Panc1 (cell line): Measurements from ENCODE around the gene SH2B2. TPM values are rescaled to one million over a fixed set of nuclear protein-coding genes. Genes with fewer than 3 reads are reported as not detected.

Experiments used
- ATAC-seq: fragments of 200-7000 bp; cut with Tn5 transposase; 2 replicates; pipeline ENCODE4 v1.9.1; 2020; ENCODE audit warnings: mild to moderate bottlenecking, moderate library complexity
- BruUV-seq: library from RNA; stranded (reverse); fragments of 400-500 nt; replicated peaks from 2 replicates; lab custom pipeline; 2021; lab: Mats Ljungman, UMichigan
- CTCF ChIA-PET: fragments of 300-600 bp; sonication (Branson Sonifier 250); formaldehyde crosslinking; loops from one replicate; lab custom pipeline; 2022; ENCODE audit warnings: antibody characterized with exemption; lab: Charles Lee
- POLR2A ChIA-PET: fragments of 300-600 bp; sonication (Branson Sonifier 250); formaldehyde crosslinking; loops from one replicate; lab custom pipeline; 2022; ENCODE audit warnings: antibody characterized with exemption; lab: Charles Lee
- DNase-seq: peaks from one replicate; pipeline ENCODE4 v3.0.0-alpha.2; 2010; ENCODE audit warnings: low read depth, low spot score
- H3K27ac ChIP-seq: 2 replicates; pipeline ENCODE4 v1.5.1; 2011; ENCODE audit warnings: mild to moderate bottlenecking, low read length, inconsistent platforms
- H3K27me3 ChIP-seq: fragments of 200-500 bp; sonication (Bioruptor generic); 2 replicates; pipeline ENCODE4 v1.6.0; 2014; ENCODE audit warnings: low read length, inconsistent platforms; ENCODE audit not compliant: control insufficient read depth, insufficient read depth
- H3K36me3 ChIP-seq: fragments of 200-500 bp; sonication (Bioruptor generic); 2 replicates; pipeline ENCODE4 v1.5.1; 2014; ENCODE audit warnings: inconsistent platforms, mild to moderate bottlenecking, low read length, moderate library complexity; ENCODE audit not compliant: control insufficient read depth, insufficient read depth
- H3K4me1 ChIP-seq: 2 replicates; pipeline ENCODE4 v1.5.1; 2011; ENCODE audit warnings: inconsistent platforms, mild to moderate bottlenecking, low read length, moderate library complexity; ENCODE audit not compliant: control insufficient read depth, insufficient read depth
- H3K4me3 ChIP-seq, 2 experiments: 2 replicates each; pipeline ENCODE4 v1.5.1; 2011 to 2012; ENCODE audit warnings: low read depth in 2 of 2, low read length in 2 of 2, mild to moderate bottlenecking in 2 of 2, inconsistent platforms in 1 of 2, moderate library complexity in 1 of 2
- H3K9me3 ChIP-seq: fragments of 200-500 bp; sonication (Bioruptor generic); 2 replicates; pipeline ENCODE4 v1.5.1; 2014; ENCODE audit warnings: low read depth, mild to moderate bottlenecking, inconsistent platforms, low read length, moderate library complexity; ENCODE audit not compliant: control insufficient read depth, insufficient read depth
- POLR2AphosphoS5 ChIP-seq: IDR thresholded peaks from 2 replicates; pipeline ENCODE4 v1.6.1; 2012; ENCODE audit warnings: mild to moderate bottlenecking, low read depth, low read length, moderate library complexity
- SIN3A ChIP-seq: IDR thresholded peaks from 2 replicates; pipeline ENCODE4 v1.6.1; 2012; ENCODE audit warnings: low read depth, mild to moderate bottlenecking, low read length, moderate library complexity, borderline replicate concordance; ENCODE audit not compliant: insufficient read depth
- TCF7L2 ChIP-seq: IDR thresholded peaks from 2 replicates; pipeline ENCODE4 v1.6.1; 2011; ENCODE audit warnings: mild to moderate bottlenecking, low read depth, low read length, inconsistent platforms
- in situ Hi-C: cut with HindIII; loops from 2 replicates; pipeline ENCODE4 v1.10.0; 2016; ENCODE audit warnings: low sequenced_read_pairs, low pct_unique_long_range_greater_than_20kb
- intact Hi-C: fragments of 100-400 bp; cut with micrococcal nuclease; formaldehyde crosslinking; loops from one replicate; pipeline ENCODE4 v1.10.0; 2022; ENCODE audit not compliant: unreplicated experiment
- total RNA-seq: library from RNA; stranded (reverse); gene quantifications from one replicate; pipeline ENCODE4 v1.2.1, GENCODE V29; 2021; ENCODE audit not compliant: unreplicated experiment
- TF ChIP-seq, protein P1 (sequence below), 2 experiments: IDR thresholded peaks; 2 replicates each; pipeline ENCODE4 v1.6.1; 2011 to 2012; ENCODE audit warnings: low read depth in 2 of 2, control low read depth in 1 of 2, low read length in 1 of 2, mild to moderate bottlenecking in 1 of 2, moderate library complexity in 1 of 2; ENCODE audit not compliant: insufficient read depth in 1 of 2
- TF ChIP-seq, protein P2 (sequence below): fragments of 450-650 bp; IDR thresholded peaks from 2 replicates; pipeline ENCODE4 v1.5.1; 2017; ENCODE audit warnings: mild to moderate bottlenecking

SH2B2 gene
- total RNA-seq, 1 experiment from 2014 or later: 2.8 TPM

DNA sequence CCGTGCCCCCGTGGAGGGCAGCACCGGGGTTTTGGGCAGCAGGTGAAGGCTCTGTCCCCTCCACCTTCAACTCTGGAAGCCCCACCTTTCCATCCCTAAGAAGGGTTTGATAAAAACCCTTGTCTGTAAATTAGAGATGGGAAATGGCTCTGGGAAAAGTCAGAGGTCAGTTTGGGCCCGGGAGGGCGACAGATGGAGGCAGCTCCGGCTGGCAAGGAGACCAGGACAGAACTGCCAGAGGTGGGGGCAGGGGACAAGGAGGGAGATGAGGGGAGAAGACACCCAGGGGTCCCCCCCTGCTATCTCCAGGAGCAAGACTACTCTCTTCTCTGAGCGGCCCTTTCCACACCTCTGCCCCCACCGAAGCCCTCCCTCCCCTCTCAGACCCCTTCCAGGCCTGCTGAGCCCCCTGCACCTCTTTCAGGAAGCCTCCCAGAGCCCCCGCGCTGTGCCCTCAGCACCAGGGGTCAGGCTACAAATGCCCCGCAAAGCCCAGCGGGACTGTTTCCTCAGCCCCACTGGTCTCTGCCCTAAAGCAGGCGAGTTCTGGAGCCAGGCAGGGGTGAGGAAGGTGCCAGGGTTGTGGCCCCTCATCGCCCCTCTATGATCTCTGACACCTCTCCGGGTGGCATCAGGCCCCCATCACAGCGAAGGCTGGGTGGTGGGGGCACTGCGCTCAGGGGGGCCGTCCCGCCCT is 980 bp upstream of the SH2B2 start:
- TF ChIP-seq SIN3A (no peak), TCF7L2 (no peak), POLR2AphosphoS5 (no peak)
- TF ChIP-seq, protein P1, sequence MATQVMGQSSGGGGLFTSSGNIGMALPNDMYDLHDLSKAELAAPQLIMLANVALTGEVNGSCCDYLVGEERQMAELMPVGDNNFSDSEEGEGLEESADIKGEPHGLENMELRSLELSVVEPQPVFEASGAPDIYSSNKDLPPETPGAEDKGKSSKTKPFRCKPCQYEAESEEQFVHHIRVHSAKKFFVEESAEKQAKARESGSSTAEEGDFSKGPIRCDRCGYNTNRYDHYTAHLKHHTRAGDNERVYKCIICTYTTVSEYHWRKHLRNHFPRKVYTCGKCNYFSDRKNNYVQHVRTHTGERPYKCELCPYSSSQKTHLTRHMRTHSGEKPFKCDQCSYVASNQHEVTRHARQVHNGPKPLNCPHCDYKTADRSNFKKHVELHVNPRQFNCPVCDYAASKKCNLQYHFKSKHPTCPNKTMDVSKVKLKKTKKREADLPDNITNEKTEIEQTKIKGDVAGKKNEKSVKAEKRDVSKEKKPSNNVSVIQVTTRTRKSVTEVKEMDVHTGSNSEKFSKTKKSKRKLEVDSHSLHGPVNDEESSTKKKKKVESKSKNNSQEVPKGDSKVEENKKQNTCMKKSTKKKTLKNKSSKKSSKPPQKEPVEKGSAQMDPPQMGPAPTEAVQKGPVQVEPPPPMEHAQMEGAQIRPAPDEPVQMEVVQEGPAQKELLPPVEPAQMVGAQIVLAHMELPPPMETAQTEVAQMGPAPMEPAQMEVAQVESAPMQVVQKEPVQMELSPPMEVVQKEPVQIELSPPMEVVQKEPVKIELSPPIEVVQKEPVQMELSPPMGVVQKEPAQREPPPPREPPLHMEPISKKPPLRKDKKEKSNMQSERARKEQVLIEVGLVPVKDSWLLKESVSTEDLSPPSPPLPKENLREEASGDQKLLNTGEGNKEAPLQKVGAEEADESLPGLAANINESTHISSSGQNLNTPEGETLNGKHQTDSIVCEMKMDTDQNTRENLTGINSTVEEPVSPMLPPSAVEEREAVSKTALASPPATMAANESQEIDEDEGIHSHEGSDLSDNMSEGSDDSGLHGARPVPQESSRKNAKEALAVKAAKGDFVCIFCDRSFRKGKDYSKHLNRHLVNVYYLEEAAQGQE (IDR thresholded peaks at IDR 0.05; ENCODE audit: insufficient read depth in 1 of 2, low read depth in 2 of 2, low read length in 1 of 2): no peak
- TF ChIP-seq, protein P2, sequence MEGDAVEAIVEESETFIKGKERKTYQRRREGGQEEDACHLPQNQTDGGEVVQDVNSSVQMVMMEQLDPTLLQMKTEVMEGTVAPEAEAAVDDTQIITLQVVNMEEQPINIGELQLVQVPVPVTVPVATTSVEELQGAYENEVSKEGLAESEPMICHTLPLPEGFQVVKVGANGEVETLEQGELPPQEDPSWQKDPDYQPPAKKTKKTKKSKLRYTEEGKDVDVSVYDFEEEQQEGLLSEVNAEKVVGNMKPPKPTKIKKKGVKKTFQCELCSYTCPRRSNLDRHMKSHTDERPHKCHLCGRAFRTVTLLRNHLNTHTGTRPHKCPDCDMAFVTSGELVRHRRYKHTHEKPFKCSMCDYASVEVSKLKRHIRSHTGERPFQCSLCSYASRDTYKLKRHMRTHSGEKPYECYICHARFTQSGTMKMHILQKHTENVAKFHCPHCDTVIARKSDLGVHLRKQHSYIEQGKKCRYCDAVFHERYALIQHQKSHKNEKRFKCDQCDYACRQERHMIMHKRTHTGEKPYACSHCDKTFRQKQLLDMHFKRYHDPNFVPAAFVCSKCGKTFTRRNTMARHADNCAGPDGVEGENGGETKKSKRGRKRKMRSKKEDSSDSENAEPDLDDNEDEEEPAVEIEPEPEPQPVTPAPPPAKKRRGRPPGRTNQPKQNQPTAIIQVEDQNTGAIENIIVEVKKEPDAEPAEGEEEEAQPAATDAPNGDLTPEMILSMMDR: no peak
- Histone ChIP-seq H3K9me3 (no peaks in the 10 kb centered on the region), H3K27me3 (no peaks in the 10 kb centered on the region), H3K27ac (peak overlapping the region; percentile 61; the same call in 1 of the 2 replicates), H3K36me3 (no peaks in the 10 kb centered on the region), H3K4me3 (peak overlapping the region; percentile 57 to 68), H3K4me1 (no peaks in the 10 kb centered on the region)
- CTCF ChIA-PET: no interaction called here
- intact Hi-C loops (no loop called here), in situ Hi-C loops (loop anchor here (10.0 kb wide), 1 partner anchor 129 kb away; no protein-coding TSS in a partner anchor)
- no TSS peak for BruUV-seq
- DNase-seq (no peak), ATAC-seq (no peak)
- POLR2A ChIA-PET: no interaction called here

DNA sequence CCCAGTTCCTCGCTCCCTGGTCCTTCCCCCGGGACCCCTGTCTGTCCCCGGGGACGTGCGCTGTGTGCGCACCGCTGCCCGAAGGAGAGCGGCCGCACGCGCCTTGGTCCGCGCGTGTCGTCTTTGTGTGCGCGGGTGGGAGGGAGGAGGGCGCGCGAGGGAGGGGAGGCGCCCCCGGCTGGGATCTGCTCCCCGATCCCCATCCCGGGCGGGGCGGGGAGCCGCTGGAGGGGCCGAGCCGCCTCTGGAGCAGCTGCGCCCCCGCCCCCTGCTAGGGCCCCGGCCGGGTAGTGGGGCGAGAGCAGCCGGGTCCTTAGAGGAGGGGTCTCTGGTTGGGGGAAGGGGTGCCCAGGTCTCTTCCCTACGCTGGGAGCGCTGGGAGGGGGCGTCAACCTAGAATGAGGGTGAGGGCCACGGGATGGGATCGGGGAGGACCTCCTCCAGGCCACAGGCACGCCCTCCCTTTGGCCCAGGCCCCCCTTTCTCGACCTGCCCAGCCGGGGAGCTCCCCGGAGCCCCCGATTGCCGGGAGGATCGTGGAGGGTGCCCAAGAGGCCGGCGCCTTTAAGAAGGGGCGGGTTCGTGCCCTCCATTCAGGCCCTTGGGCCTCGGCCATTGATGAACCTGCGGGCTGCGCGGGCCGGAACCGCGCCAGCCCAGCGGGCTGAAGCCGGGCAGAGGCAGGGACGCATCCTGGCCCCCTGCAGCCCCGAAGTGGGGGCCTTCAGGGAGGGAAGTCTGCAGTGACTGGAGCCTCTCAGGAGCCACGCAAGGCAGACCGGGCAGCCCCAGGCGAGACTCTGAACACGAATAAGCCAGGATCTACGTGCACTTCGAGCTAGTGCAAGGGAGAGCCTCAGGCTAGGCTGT is 678 bp downstream of the SH2B2 start:
- Histone ChIP-seq H3K4me3 (peak overlapping the region; percentile 64 to 74), H3K9me3 (no peaks in the 10 kb centered on the region), H3K36me3 (no peaks in the 10 kb centered on the region), H3K27ac (no peak overlapping the region), H3K4me1 (no peaks in the 10 kb centered on the region), H3K27me3 (no peaks in the 10 kb centered on the region)
- TF ChIP-seq SIN3A: no peak
- TF ChIP-seq, protein P1 (IDR thresholded peaks at IDR 0.05; ENCODE audit: insufficient read depth in 1 of 2, low read depth in 2 of 2, low read length in 1 of 2): 0 out of 4 replicates have a peak, but pooled peaks of 1 of the 2 experiments have one; percentile 40
- no TSS peak for BruUV-seq
- DNase-seq (no peak), ATAC-seq (peak; percentile 62)
- CTCF ChIA-PET: interaction anchor here (0.5 to 0.8 kb wide), 3 partner anchors 32 to 106 kb away, joined by 3 to 5 read pairs (median 3); no protein-coding TSS in a partner anchor
- intact Hi-C loops: no loop called here
- in situ Hi-C loops: loop anchor here (10.0 kb wide), 1 partner anchor 127 kb away; no protein-coding TSS in a partner anchor
- POLR2A ChIA-PET: interaction anchor here (0.6 kb wide), 2 partner anchors 23 to 108 kb away, joined by 3 to 4 read pairs; no protein-coding TSS in a partner anchor
